ENCODE data around the gene VPS37C. TPM values are rescaled to one million over a fixed set of nuclear protein-coding genes. Genes with fewer than 3 reads are reported as not detected.

VPS37C gene
- total RNA-seq, 2 donors from 2014 or later, result 21.6 to 31.2 TPM

DNA sequence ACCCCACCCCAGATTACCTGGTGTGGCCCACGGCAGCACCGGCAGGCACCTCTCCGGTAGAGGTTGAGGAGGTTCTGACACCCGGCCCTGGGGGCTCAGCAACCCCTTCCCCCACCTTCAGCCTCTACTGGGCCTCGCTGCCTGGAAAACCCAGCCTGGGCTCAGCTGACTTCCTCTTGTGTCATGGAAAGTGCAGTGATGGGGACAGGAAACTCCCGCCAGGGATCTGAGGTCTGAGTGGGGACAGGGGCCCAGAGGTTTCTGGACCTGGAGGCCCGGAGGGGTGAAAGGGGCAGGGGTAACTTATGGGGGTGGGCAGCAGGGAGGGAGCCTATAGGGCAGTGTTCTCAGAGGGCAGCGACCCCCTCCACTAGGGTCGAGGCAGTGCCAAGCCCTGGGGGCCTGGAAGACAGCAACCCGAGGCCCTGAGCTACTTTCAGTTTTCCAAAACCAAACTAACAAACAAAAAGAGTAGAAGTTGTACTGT is 68.9 kb downstream of the VPS37C start:
- DNase-seq (ENCODE audit: low spot score), result no peak
- intact Hi-C loops (cut with DNase I), result no loop called here

DNA sequence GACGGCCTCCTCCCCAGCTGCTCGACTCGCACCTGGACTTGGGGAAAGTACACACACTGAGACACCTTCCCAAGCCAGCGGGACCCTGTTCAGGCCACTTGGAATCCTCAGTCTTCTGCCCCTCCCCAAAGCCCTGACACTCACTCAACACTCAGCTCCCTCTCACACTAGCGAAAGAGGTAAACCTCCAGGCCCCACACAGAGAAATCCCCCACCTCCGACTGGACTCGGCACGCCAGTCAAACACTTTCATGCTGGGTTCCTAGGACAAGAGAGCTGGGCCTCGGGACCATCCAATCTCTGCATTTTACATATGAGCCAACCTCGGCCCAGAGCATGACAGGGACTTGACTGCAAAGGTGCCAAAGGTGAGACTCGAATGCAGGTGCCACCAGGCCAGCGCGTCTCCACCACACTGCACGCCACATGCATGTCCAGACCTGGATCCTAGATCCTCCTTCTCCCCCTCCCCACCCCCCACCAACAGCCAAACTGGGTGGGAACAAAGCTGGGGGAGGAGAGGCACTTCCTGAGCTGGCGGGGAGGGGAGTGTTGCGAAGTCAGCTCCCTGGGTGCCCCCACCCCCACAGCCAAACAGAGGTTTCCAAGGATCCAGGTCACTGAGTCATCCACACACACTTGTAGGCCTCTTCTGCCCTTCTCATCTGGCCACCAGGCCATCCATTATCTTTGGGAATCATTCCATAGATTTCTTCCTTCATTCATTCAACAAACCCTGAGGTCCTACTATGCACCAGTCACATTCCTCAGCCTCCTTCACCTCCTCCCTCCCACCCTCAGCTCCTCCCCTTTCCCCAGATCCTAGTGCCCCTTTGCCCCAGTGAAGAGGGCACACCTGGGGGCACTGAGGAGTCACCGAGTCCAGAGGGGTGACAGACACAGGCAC is 69.6 kb downstream of the VPS37C start:
- no peak for DNase-seq (ENCODE audit: low spot score)
- intact Hi-C loops (cut with DNase I), result no loop called here

DNA sequence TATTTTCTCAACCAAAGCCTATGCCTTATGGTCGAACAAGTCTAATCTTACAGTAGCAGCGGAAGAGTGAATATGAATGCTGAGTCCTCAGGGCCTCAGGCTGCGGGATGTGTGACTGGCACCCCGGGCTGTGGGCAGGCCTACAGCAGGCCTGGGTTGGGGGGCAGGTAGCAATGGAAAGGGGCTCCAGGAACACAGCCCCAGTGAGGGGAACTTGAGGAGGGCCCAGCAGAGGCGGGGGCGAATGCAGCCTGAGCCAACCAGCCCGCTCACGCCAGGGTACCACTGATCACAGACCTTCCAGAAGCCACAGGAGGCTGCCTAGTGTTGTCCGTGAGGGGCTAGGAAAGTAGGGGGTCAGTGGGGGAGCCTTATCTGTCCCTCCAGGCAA is 70.2 kb downstream of the VPS37C start:
- DNase-seq (ENCODE audit: low spot score), result peak; percentile 67
- intact Hi-C loops (cut with DNase I), result no loop called here

DNA sequence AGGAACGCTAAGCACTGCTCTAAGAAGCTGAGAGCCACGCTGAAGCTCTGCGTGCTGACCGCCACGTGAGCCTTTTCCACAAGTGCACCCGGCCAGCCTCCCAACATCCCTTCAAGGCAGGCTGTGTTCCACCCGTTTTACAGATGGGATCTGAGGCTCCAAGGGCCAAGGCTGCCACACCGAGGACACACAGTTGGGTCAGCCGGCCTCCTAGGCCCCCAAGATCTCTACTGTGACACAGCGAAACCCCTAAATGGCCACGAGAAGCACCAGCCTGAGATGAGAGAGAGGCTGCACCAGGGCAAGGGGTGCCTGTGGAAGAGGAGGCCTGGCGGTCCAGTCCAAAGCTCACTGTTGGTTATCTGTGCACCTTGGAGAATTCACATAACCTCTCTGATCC is 70.7 kb downstream of the VPS37C start:
- intact Hi-C loops (cut with DNase I), result no loop called here
- DNase-seq (ENCODE audit: low spot score), result peak; percentile 55

DNA sequence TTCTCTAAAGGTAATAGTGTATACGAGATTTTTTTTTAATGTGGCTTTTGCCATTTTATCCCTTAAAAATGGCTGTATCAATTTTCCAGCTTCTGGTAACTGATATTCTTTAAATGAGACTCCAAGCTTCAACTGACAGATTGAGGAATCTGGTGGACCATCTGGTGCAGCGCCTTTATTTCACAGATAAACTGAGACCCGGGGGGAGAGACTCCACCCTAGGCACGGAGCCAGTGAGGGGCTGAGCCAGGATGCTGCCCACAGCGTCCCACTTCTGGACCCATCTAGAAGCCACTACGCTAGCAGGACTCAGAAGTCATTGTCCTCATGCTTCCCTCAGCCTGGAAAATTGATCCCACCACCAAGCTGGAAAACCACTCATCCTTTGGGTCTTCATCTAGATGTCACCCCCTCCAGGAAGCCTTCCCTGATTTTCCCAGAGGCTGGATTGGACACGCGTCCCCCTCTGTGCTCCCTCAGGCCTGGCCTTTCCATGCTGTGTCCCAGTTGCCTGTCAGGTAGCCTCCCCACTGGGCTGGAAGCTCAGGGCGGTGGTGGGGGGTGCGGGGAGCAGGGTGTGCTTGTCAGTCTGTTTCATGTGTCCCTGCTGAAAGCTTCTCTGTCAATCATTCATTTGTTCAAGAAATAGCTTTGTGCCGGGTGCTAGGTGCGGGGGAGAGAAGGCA is 71.3 kb downstream of the VPS37C start:
- no peak for DNase-seq (ENCODE audit: low spot score)
- intact Hi-C loops (cut with DNase I), result no loop called here

DNA sequence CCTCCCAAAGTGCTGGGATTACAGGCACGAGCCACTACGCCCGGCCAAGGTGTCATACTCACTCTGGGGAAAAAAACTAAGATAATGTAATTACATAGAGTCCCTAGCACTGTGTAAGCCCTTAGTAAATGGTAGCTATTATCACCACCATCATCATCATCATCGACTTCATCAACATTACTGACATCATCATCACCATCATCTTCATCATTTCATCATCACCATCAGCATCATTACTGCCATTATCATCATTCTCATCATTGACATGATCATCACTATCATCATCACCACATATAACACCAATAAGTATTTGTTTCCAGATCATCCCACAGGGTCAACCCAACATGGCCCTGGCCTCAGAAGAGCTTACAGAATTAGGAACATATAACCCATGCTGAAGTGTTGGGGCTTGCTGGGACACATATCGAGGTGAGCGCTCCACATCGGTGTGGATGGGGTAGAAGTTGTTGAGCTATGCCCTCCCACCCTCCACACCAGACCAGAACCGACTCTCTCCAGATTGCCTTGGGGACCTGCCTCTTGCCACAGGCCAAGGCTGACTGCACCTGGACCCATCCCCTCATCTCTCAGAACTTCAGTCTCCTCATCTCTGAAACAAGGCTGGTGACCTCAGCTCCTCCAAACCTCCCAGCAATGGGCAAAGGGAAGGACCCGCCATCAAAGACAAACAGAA is 73.7 kb downstream of the VPS37C start:
- intact Hi-C loops (cut with DNase I), result no loop called here
- DNase-seq (ENCODE audit: low spot score), result peak; percentile 7

DNA sequence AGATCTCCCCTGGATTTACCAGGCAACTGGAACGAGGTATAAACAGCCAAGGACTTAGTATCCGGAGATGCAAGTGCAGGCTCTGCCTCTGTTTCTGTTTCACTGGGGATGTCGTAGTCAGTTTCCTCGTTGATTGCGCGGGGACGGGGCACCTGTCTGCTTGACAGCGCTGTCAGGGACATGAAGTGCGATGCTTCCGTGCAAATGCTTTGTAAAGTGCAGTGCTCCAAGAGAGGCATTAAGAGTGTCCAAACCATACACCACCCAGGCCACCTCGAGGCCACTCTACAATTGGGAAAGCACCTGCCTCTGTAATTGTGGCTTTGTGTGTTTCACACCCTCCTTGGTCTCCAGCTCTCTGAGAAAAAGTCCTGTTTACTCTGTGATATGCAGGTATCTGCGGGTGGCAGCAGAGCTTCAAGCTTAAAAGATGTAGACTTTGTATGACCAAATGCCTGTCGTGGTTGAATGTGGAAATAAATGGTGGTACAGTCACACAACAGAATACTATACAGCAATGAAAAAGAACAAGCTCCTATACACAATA is 77.6 kb downstream of the VPS37C start:
- peak; percentile 36 for DNase-seq (ENCODE audit: low spot score)
- intact Hi-C loops (cut with DNase I), result no loop called here

DNA sequence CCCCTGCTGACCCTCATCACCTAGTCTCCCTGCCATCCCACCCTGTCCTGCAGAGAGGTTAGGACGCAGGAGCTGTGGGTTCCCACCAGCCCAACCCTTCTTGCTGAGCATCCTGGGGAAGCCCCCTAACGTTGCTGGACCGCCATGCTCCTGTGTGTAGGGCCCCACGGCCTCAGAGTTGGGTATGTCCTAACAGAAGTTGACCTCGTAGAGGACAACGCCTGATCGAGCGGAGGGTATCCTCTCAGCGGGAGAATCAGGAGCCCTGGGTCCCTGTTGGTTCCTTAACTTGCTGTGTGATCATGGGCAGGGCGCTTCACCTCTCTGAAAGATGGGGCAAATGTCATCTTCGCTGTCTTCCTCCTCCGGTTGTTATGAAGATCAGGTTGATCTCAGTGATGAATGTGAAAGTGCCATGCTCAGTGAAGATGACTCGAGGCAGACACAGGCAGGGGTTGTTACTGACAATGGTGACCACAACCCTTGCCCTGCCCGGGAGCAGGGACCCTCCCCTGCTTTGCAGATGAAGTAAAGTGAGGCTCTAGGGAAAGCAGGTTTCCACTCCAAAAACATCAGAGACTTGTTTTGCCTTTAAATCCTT is 78.2 kb downstream of the VPS37C start:
- intact Hi-C loops (cut with DNase I), result no loop called here
- peak; percentile 67 for DNase-seq (ENCODE audit: low spot score)

DNA sequence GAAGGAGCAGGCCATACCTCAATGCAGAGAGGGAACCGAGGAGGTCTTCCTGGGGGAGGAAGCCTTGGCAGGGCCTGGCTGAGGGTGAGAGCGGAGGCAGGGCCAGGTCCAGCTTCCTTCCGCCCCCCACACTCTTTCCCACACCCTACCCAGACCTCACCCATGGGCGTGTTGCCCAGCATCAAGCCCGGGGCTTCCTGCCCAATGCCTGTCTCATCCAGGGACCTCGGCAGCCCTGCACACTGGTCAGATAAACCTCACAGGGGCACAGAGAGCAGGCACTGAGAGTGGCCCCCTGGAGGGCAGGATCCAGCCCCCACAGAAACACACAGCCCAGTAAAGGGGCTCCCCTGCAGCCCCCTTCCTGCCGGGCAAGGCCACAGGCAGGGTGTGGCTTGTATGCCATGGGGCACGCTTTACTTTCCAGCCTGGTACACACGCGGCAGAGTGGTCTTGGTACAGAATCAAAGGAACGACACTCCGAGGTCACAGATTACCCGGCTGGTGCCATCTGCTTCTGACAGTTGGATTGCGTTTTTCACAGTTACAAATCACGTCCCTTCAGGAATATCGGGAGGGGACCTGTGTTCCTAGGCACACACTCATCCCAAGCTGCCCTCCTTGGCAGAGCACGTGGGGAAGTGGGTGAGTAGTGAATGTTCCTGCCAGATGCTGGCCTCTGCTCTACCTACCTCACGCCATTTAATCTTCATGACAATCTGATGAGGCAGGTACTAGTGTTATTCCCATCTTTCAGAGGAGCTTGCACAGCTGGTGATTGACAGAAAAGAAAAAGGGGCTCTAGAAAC is 79.0 kb downstream of the VPS37C start:
- intact Hi-C loops (cut with DNase I), result no loop called here
- peak; percentile 67 for DNase-seq (ENCODE audit: low spot score)

DNA sequence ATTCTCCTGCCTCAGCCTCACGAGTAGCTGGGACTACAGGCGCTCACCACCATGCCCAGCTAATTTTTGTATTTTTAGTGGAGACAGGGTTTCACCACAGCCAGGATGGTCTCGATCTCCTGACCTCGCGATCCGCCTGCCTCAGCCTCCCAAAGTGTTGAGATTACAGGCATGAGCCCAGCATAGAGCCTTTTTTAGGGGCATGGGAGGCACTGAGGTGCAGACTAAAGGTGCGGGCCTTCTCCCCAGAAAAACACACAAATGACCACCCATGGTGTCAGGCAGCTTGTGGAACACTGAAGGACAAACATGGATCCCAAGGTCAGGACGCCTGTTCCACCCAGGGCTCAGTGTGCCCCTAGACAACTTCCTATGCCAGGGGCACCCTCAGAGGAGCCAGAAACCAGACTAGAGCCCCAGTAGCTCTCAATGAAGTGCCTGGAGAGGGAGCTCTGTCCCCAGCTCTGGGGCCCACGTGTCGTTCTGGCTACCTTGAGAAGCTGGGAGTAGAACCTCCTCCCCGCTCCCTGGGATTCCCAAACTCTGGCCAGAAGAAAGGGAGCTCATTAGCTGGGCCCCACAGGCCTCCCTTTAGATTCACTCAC is 80.1 kb downstream of the VPS37C start:
- DNase-seq (ENCODE audit: low spot score), result peak; percentile 42
- intact Hi-C loops (cut with DNase I), result no loop called here

DNA sequence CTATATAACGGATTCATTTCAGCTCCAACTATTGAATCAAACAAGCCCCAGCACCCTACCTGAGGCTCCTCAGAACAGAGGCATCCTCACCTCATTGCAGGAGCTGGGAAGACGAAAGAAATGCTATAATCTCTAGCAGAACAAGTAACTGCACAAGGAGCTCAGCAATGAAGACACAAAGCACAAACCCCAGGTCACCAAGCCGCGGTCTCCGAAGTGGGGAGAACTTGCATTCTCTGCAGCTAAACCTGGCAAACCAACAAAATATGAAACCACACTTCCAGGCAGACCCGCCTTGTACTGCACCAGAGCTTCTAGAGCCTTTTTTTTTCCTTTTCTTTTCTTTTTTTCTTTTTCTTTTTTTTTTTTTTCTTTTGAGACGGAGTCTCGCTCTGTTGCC is 80.7 kb downstream of the VPS37C start:
- intact Hi-C loops (cut with DNase I), result no loop called here
- peak; percentile 15 for DNase-seq (ENCODE audit: low spot score)

Other genes with a start within 250 kb of the VPS37C start
- gene TMEM109, start 247.3 kb downstream of the VPS37C start, total RNA-seq, result 100 to 1,000 TPM; 118 to 125 TPM
- 1 to 10 TPM; 5.4 to 7.7 TPM for gene TMEM132A, start 237.0 kb downstream of the VPS37C start, total RNA-seq
- gene SLC15A3, start 209.2 kb downstream of the VPS37C start, total RNA-seq, result 10 to 100 TPM; 27.4 to 29.3 TPM
- under 1 TPM; 0.43 to 0.93 TPM for gene CD6, start 189.7 kb downstream of the VPS37C start, total RNA-seq
- under 1 TPM; 0.52 to 0.60 TPM for gene CD5, start 58.9 kb downstream of the VPS37C start, total RNA-seq
- 1 to 10 TPM in 1 of 2 donors, under 1 TPM in 1; 0.79 to 1.1 TPM for gene PGA3, start 42.1 kb upstream of the VPS37C start, total RNA-seq
- 1 to 10 TPM; 1.1 to 3.7 TPM for gene PGA4, start 60.9 kb upstream of the VPS37C start, total RNA-seq
- under 1 TPM; 0.42 to 0.71 TPM for gene PGA5, start 79.7 kb upstream of the VPS37C start, total RNA-seq
- 1 to 10 TPM; 1.6 to 2.9 TPM for gene VWCE, start 133.9 kb upstream of the VPS37C start, total RNA-seq
- 100 to 1,000 TPM; 142 to 151 TPM for gene DDB1, start 171.7 kb upstream of the VPS37C start, total RNA-seq
- 10 to 100 TPM; 15.2 to 24.6 TPM for gene TKFC, start 171.8 kb upstream of the VPS37C start, total RNA-seq
- 10 to 100 TPM; 28.9 to 33.6 TPM for gene CYB561A3, start 200.5 kb upstream of the VPS37C start, total RNA-seq
- 10 to 100 TPM; 36.0 to 49.2 TPM for gene TMEM138, start 200.9 kb upstream of the VPS37C start, total RNA-seq
- gene TMEM216, start 231.2 kb upstream of the VPS37C start, total RNA-seq, result 1 to 10 TPM; 7.0 to 7.1 TPM

All from posterior vena cava (tissue), 2 donors.